Measurements from ENCODE around the gene ZNF358.

Gene ZNF358

GRCh38 chr19:7509625-7510024 lies 6.3 kb upstream of the ZNF358 start:
- Histone ChIP-seq H3K4me1 (ENCODE audit: insufficient read depth, low read length) (no peaks in the 10 kb centered on the region), H3K4me2 (ENCODE audit: insufficient read depth, low read length) (no peak overlapping the region), H3K79me2 (ENCODE audit: insufficient read depth, low read length) (no peaks in the 10 kb centered on the region), H3K4me3 (ENCODE audit: low read depth in 1 of 2, low read length in 2 of 2) (no peak overlapping the region), H3K9ac (ENCODE audit: low read depth, low read length) (no peak overlapping the region), H2AFZ (ENCODE audit: low read depth, low read length) (no peak overlapping the region), H3K9me3 (ENCODE audit: insufficient read depth, low read length, severe bottlenecking) (no peaks in the 10 kb centered on the region), H4K20me1 (ENCODE audit: insufficient read depth, low read length) (no peaks in the 10 kb centered on the region), H3K36me3 (ENCODE audit: insufficient read depth, low read length) (no peaks in the 10 kb centered on the region), H3K27me3 (ENCODE audit: insufficient read depth, low read length, poor library complexity) (no peaks in the 10 kb centered on the region), H3K27ac (ENCODE audit: low read length) (no peak overlapping the region)
- TF ChIP-seq EZH2 (IDR thresholded peaks at IDR 0.05; ENCODE audit: borderline replicate concordance, low read depth, low read length, severe bottlenecking) (no peak), CTCF (IDR thresholded peaks at IDR 0.05; ENCODE audit: borderline replicate concordance, extremely low read depth, low read length, poor library complexity, severe bottlenecking) (no peak)
- ATAC-seq (ENCODE audit: insufficient read depth, low read depth) (peak; percentile 62; the same call in 2 of the 3 replicates), DNase-seq (peak; percentile 49)

GRCh38 chr19:7512400-7512851 lies 3.5 kb upstream of the ZNF358 start:
- H3K27me3 ChIP-seq (ENCODE audit: insufficient read depth, low read length, poor library complexity) = no peaks in the 10 kb centered on the region
- no peak for TF ChIP-seq EZH2 (IDR thresholded peaks at IDR 0.05; ENCODE audit: borderline replicate concordance, low read depth, low read length, severe bottlenecking)
- TF ChIP-seq CTCF (IDR thresholded peaks at IDR 0.05; ENCODE audit: borderline replicate concordance, extremely low read depth, low read length, poor library complexity, severe bottlenecking) = no peak
- DNase-seq = no peak
- H3K4me2 ChIP-seq (ENCODE audit: insufficient read depth, low read length) = no peak overlapping the region
- H3K9me3 ChIP-seq (ENCODE audit: insufficient read depth, low read length, severe bottlenecking) = no peaks in the 10 kb centered on the region
- H3K79me2 ChIP-seq (ENCODE audit: insufficient read depth, low read length) = peaks cover 12% of the 10 kb centered on the region
- no peaks in the 10 kb centered on the region for H4K20me1 ChIP-seq (ENCODE audit: insufficient read depth, low read length)
- H3K27ac ChIP-seq (ENCODE audit: low read length) = no peak overlapping the region
- H3K4me1 ChIP-seq (ENCODE audit: insufficient read depth, low read length) = peaks cover 20% of the 10 kb centered on the region
- no peak overlapping the region for H3K4me3 ChIP-seq (ENCODE audit: low read depth in 1 of 2, low read length in 2 of 2)
- no peak for ATAC-seq (ENCODE audit: insufficient read depth, low read depth)
- H3K36me3 ChIP-seq (ENCODE audit: insufficient read depth, low read length) = no peaks in the 10 kb centered on the region
- no peak overlapping the region for H3K9ac ChIP-seq (ENCODE audit: low read depth, low read length)
- H2AFZ ChIP-seq (ENCODE audit: low read depth, low read length) = no peak overlapping the region

- Histone ChIP-seq H4K20me1 (ENCODE audit: insufficient read depth, low read length) (no peaks in the 10 kb centered on the region), H3K36me3 (ENCODE audit: insufficient read depth, low read length) (no peaks in the 10 kb centered on the region), H3K4me1 (ENCODE audit: insufficient read depth, low read length) (peaks cover 23% of the 10 kb centered on the region), H3K27me3 (ENCODE audit: insufficient read depth, low read length, poor library complexity) (no peaks in the 10 kb centered on the region), H3K4me3 (ENCODE audit: low read depth in 1 of 2, low read length in 2 of 2) (no peak overlapping the region), H2AFZ (ENCODE audit: low read depth, low read length) (no peak overlapping the region), H3K79me2 (ENCODE audit: insufficient read depth, low read length) (peaks cover 12% of the 10 kb centered on the region), H3K9ac (ENCODE audit: low read depth, low read length) (no peak overlapping the region), H3K9me3 (ENCODE audit: insufficient read depth, low read length, severe bottlenecking) (no peaks in the 10 kb centered on the region), H3K27ac (ENCODE audit: low read length) (no peak overlapping the region), H3K4me2 (ENCODE audit: insufficient read depth, low read length) (no peak overlapping the region)
- TF ChIP-seq CTCF (IDR thresholded peaks at IDR 0.05; ENCODE audit: borderline replicate concordance, extremely low read depth, low read length, poor library complexity, severe bottlenecking) = no peak
- TF ChIP-seq EZH2 (IDR thresholded peaks at IDR 0.05; ENCODE audit: borderline replicate concordance, low read depth, low read length, severe bottlenecking) = no peak
- no peak for ATAC-seq (ENCODE audit: insufficient read depth, low read depth)
- DNase-seq = no peak
These were observed 1.9 kb upstream of the ZNF358 start for GRCh38 chr19:7513809-7514642.
